Inflammatory macrophage (primary cell): ENCODE measurements around the gene NLRP10.
"Not testable (repeated sequence)": the region's sequence is repeated elsewhere in the genome, so short reads cannot be mapped to it uniquely, and the experiment has no call there.

ENCODE experiments used
- DNase-seq, 2 donors: peaks; one replicate each; pipeline ENCODE4 v3.0.0-alpha.2; 2020 to 2022
- total RNA-seq, 18 experiments: gene quantifications; one replicate each; lab custom pipeline; 2026; ENCODE audit warnings: mixed read lengths in 6 of 18, inconsistent platforms in 2 of 18; lab: John Stamatoyannopoulos, UW

The NLRP10 gene, protein sequence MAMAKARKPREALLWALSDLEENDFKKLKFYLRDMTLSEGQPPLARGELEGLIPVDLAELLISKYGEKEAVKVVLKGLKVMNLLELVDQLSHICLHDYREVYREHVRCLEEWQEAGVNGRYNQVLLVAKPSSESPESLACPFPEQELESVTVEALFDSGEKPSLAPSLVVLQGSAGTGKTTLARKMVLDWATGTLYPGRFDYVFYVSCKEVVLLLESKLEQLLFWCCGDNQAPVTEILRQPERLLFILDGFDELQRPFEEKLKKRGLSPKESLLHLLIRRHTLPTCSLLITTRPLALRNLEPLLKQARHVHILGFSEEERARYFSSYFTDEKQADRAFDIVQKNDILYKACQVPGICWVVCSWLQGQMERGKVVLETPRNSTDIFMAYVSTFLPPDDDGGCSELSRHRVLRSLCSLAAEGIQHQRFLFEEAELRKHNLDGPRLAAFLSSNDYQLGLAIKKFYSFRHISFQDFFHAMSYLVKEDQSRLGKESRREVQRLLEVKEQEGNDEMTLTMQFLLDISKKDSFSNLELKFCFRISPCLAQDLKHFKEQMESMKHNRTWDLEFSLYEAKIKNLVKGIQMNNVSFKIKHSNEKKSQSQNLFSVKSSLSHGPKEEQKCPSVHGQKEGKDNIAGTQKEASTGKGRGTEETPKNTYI
- 0 to 0.09 (median 0) reads per million in 18 experiments for total RNA-seq

DNA sequence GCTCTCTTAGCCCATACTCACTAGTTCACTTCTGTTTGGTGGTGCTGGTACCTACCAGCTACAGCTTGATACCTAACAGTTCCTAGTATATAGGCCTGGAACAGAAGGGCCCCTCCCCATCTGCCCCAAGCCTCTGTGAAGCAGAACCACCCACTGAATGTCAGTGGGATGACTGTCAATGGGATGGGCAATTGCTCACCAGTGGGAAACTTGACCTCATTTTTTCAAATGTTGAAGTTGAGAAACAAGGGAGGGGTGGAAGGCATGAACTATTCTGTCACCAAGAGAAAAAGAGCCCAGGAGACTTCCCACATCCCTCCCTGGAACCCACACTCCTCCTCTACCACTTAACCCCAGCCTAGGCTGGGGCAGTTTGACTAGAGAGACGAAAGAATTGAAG, at the start of gene NLRP10:
Gene NLRP10 (minus strand): TSS at position 62 of the 400 bp plus-strand sequence. CDS start 1,952 bp downstream, outside the sequence.
- no peak for DNase-seq

DNA sequence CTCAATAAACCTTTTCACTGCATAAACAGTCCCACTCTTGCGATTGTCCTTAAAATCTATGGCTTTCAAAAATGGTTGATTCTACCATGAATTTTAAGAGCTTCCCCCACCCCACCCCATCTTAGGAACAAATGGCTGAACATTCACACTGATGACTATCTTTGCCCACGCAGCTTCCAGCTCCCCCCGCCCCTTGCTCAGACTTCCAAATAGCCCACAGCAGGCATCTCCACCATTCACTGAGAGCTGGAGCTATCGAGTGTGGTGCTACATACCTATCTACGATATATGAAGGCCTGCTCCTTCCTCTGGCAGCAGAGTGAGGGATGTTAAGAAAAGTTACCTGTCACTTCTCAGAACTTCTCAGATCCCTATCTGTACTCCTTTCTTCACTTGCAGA, 48.6 kb upstream of the NLRP10 start:
- DNase-seq, result no peak

DNA sequence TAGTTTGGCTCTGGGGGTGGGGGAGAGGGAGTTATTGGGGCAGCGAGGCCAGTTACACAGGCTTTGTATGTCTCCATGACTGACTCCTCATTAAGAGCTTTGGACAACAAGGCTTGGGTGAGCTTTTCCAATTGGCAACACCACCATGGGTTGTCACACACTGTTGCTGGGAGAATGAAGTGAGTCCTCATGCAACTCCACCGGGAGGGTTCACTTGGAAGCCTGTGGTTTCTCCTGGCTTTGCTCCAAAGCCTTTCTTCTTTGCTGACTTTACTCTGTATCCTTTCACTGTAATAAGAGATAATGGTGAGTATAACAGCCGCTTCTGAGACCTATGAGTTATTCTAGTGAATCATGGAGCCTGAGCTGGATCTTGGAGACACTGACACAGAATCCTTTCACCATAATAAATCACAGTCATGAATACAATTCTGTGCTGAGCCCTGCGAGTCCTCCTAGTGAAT, 46.8 kb upstream of the NLRP10 start:
- DNase-seq, result no peak

DNA sequence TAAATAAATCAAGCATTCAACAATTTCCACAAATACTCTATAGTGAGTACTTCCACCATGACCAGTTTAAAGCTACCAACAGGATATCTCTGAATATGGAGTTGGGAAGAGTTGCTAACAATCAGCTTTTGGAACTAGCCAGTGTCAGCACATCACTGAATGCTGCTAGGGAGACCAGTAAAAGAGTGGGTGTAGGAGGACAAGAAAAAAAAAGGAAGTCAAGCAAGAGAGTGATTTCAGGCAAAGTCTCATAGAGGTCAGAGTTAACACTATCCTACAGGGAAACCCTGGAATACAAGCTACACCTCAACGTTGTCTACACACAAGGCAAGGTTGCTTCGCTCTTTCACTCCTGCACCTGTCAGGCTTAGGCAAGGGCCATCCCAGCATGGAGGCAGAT, 46.1 kb upstream of the NLRP10 start:
- peak; percentile 34 to 42 for DNase-seq

DNA sequence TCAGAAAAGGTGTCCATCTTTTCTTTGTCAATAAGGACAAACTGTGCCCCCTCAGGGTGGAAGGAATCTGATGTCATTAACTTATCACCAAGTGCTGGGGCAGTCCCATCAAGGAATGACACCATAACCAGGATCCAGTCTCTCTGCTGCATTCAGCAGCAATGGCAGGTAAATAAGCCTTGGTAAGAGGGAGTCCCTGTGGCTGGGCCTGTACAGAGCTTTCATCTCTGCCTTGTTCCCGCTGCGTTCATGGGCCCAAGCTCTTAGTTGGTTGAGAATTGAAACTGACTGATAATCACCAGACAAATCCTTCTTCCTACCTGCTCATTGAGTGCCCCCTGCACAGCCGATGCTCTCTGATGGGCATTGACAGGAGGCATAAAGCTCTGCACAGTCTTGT, 44.6 kb upstream of the NLRP10 start:
- no peak for DNase-seq

DNA sequence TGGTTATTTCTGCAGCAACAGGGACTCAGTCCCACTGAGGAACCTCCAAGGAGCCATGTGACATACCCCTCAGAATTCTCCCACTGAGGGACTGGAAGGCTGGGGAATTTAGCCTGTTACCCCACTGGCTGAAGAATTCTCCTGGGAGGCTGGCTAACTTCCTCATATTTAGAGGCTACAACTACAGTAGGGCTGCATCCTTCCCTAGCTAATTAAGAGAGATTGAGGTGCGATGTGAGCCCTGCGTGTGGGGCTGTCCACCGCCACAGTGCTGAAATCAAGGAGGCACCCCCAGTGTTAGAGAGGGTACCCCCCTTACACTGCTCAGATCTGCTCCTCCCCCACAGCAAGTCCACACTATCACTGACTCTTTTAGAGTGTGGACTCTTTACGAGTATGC, 43.0 kb upstream of the NLRP10 start:
- no peak for DNase-seq

DNA sequence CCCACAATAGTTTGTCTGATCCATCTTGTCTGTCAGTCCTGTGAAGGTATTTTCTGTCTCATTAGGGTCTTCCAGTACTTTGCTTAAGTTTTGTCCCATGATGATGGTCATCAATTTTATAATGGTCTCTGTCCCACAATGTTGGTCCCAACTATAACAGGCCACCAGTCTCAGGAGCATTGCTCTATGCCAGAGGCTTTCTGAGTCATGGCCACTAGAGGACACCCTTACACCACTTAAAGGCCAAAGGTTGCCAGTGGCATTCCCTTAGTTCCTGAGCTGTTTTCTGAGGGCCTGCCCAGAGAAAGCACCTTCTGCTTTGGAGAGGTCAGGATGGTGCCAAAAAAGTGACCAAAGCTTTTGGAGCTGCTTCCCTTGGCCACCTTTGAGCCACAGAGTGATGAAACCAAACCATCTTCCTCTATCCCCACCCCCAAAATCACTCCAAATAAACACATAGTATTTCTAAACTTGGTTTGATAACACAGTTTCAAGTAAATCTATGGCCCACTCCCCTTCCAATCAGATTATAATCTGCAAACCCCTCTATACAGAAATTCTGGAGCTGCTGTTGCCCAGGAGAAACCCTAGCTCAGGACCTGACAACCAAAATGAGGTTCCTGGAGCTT, 41.2 kb upstream of the NLRP10 start:
- peak; percentile 53 to 71 for DNase-seq

DNA sequence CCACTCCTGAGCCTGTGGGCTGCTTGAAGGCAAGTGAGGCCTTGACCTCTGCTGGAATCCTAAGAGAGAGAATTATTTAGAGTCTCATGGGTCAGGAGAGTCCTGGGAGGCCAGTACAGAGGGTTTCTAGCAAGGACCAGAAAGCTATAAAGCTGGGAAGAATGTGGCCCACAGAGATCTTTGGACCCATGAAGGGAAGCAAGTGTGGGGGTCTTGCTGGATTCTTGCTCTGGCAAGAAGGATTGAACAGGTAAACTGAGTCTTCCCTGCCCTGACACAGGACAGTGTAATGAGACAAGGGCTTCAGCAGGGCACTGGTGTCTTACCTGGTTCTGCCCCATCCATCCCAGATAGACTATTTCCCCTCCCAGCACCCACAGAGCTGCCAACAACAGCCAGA, 40.3 kb upstream of the NLRP10 start:
- DNase-seq, result no peak

DNA sequence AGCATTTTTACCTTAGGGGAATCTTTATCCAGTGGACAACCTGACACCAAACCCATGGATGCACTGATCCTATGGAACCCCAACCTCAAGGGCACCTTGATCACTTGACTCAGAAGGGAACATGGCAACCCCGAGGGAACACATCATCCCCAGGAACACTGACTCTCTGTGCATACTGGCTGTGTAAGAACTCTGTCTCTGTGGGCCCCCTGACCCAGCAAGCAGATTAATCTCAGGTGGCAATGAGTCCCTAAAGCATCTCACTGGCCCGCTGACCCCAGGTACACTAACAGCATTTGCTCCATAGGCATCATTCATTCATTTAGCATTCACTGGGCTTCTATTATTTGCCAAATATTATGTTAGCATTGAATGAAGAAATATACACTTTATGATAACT, 38.8 kb upstream of the NLRP10 start:
- no peak for DNase-seq

DNA sequence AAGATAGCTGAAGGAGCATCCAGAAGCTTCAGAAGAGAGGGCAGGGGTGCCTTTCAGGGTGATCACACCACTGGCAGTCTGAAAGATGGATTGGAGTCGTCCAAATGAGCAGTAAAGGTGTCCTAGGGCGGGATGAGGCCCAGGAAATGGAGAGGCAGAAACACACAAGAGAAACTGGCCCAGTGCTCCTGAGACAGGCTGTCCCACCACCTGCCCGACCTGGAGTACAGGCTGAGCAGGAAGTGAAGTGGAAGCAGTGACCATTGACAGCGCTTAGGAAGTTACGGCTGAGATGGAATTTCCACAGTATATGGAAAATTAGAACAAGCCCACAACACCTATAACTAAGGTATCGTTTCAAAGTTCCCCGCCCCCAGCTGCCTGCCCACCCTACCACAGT, 37.9 kb upstream of the NLRP10 start:
- DNase-seq, result no peak

DNA sequence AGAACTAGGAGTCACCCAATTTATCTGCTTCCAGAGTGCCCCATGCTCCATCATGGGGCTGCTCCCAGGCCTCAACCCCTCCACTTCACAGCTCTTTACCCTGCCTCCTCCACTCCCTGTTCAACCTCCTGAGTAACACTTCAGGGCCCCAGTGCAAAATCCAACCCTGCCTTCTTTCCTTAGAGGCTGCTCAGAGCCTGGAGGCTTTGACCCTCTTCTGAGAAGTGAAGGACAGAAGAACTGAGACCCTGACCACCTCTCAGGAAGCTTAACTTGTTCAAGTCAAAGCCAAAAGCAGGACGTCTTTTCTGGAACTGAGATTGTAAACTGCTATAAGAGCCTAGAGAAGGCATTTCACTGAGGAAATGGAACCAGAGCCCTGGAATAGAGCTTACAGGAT, 37.4 kb upstream of the NLRP10 start:
- DNase-seq, result no peak

DNA sequence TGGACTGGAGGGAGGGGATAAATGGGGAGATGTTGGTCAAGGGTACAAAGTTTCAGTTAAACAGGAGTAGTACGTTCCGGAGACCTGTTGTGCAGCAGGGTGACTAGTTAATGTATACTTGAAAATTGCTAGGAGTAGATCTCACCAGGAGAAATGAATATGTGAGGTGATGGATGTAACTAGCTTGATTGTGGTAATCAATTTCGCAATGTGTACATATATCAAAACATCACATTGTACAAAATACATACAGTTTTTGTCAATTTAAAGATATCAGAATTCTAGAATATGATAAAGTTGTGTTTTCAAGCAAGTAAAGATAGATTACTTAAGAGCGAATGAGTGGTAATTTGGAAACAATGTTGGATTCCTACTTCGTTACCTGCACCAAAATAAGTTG, 35.1 kb upstream of the NLRP10 start:
- DNase-seq, result no peak

DNA sequence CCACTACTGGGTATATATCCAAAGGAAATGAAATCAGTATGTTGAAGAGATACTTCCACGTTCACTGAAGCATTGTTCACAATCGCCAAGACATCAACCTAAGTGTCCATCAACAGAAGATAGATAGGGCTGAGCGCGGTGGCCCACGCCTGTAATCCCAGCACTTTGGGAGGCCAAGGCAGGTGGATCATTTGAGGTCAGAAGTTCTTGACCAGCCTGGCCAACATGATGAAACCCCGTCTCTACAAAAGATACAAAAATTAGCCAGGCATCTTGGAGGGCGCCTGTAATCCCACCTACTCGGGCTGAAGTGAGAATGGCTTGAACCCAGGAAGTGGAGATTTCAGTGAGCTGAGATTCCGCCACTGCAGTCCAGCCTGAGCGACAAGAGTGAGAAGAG, 34.5 kb upstream of the NLRP10 start:
- DNase-seq, result no peak

DNA sequence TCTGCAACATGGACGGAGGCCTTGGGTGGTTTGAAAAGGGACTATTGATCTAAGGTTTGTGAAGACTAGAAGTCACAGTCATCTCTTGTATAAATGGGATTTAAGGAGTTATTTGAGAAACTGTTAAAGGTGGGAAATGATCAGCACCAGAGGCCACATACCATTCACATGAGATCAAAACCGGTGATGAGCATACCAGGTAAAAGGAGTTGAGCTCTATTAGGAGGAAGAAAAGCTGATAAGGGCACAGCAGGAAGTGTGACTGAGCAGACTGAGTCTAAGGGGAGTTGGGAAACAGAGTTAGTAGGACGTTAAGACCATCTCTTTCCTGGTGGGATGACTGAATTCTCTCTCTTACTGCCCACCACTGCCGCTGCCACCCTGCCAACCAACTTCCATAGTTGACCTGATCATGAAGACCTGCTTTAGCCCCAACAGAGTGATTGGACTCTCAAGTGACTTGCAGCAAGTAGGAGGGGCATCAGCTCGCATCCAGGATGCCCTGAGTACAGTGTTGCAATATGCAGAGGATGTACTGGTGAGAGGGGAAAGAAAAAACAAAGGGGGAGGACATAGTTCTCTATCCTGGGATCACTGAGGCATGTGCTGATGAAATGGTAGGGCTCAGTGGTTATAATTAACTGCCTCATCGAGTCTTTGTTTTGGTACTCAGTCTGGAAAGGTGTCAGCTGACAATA, 29.5 kb upstream of the NLRP10 start:
- no peak for DNase-seq

DNA sequence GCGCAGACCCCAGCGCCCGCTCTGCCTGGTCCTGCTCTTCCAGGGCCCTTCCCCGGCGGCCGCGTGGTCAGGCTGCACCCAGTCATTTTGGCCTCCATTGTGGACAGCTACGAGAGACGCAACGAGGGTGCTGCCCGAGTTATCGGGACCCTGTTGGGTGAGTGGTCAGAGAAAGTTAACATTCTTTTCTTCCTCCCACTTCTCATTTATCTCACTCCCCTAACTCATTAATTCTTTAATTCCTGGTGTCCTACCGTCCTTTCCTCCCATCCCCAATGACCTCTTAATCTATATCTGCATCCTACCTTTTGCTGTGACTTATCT, 22.3 kb upstream of the NLRP10 start:
- not testable (repeated sequence) for DNase-seq

DNA sequence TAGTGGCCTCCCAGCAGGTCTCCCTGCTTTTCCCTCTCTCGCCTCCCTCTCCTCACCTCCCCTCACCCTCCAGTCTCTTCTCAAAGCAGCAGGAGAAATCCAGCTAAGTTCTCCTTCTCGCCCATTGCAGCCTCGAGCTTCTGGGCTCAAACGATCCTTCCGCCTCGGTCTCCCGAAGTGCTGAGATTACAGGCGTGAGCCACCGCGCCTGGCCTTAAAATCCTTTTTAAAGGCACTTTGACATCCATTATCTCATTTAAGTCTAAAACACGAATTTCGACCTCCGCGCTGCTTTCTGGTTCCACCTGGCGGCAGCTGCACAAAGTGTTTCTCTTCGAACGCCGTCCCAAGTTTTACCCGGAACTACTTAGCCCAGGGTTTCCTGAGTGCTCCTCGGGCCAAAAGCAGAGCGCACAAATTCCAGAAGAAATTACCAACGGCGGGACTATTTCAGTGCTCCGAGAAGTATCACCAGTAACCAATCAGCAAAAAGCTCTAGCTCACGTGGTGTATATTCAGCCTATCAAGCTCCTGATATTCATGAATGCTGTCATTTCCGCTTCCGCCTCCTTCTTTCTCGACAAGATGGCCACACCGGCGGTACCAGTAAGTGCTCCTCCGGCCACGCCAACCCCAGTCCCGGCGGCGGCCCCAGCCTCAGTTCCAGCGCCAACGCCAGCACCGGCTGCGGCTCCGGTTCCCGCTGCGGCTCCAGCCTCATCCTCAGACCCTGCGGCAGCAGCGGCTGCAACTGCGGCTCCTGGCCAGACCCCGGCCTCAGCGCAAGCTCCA, 21.7 kb upstream of the NLRP10 start, which contains the start of gene EIF3F:
Gene EIF3F (plus strand): TSS at position 570 of the 792 bp plus-strand sequence. CDS start 16 bp downstream, at position 586.
- peak; percentile 99 to 100 for DNase-seq

DNA sequence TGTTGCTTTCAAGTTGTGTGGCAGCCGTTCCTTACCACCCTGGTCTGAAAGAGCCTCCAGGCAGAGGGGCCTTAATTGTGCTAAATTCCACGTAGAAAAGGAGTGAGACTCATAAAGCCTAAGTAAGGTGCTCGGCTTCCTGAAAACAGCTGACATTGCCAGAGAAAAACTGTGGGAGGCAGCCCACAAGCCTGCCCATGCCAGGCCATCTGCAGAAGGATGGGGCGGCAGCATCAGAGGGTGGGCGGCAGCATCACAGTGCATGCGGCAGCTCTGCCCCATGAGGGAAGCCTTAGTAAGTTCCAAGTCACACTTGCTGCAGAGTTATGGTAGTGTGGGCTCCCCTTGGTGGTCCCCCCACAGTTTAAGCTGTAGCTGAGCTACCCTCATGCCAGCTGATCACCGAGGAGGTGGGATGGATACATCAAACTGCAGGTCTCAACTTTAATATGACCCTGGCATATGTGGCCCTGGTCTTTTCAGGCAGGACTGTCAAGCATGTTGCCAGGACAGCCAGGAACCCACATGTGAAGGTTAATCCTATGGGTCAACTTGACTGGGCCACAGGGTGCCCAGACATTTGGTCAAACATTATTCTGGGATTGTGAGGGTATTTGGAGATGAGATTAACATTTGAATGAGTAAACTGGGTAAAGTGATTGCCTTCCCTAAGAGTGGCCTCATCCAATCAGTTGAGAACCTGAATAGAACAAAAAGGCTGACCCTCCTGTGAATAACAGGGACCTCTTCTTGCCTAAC, 18.8 kb upstream of the NLRP10 start:
- DNase-seq, result no peak

DNA sequence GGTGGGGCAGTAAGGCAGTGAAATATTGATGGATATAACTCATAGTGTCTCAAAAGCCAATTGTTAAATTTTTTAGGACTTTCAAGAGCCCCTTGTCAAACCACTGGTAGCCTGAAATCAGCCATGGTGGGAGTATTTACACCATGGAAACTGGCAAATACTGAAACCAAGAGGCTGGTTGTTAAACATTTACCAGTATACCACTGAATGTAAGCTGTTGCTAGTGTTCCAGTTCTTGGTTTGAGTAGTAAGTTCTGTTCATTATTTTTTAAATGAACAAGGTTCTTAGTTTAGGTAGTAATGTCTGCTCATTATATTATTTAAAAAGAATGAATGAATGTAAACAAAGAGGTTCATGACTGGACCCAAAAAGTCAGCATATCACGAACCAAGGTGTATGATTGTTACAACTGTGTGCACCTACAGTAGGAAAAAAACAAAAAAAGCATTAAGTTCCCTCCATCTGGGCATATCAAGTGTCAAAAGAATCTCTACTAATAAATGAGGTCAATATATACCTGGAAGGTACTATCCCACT, 17.4 kb upstream of the NLRP10 start:
- DNase-seq, result no peak

DNA sequence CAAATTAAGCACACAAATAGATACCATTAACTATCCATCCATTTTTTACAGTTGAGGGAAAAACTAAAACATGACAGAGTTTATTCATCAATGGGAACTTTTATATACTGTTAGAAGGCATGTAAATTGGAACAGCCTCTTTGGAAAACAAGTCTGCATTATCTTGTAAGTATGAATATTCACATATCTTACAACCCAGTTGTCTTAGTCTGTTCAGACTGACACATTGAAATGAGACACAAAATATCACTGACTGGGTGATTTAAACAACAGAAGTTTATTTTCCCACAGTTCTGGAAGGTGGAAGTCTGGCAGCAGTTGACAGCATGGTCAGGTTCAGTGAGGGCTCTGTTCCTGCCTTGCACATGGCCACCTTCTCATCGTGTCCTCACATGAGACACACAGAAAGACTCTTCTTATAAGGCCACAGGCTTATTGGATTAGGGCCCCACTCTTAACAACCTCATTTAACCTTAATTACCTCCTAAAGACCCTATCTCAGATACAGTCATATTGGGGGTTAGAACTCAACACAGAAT, 16.4 kb upstream of the NLRP10 start:
- no peak for DNase-seq

DNA sequence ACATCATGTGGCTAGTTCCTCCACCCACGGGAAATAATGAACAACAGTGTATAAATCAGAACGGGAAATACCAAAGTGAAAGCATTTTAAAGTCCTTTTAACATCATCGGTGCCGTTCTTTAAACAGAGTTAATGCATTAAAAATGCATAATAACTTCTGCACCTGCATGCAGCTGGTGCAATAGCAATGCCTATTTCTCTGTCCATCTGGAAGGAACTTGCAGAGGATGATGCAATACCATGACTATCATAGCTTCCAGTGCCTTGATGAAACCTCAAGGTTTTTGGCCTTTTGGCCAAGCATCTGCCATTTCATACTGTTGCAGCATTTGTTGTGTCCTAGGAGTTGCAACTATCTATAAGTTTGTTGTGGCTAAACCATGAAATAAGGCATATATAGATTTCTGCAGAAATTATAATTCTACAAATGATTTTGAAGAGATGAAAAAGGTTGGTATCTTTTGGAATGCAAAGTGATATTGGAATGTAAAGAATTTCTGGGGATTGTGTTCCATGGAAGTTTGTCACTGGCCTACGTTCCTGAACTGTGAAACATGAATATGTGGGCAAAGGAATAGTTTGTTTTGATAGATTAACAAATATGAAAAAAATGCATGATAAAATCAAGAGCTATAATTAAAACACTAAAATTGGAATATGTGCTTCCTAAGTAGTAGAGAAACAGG, 12.1 kb upstream of the NLRP10 start:
- peak; percentile 8 to 17 for DNase-seq
